OCI-LY1 (cell line): ENCODE data around the gene FHIT.

ENCODE experiments used
- H2AFZ ChIP-seq: fragments of 200-600 bp; sonication (generic), shearing (Covaris generic); 2 replicates; pipeline ENCODE4 v1.6.0; 2014; ENCODE audit warnings: antibody characterized with exemption, mild to moderate bottlenecking, low read length
- H3F3A ChIP-seq: fragments of 200-600 bp; sonication (generic), shearing (Covaris generic); 2 replicates; pipeline ENCODE4 v1.6.0; 2014; ENCODE audit warnings: mild to moderate bottlenecking, antibody characterized with exemption, low read length, moderate library complexity; ENCODE audit not compliant: insufficient read depth
- H3K27ac ChIP-seq: fragments of 200-600 bp; sonication (generic); 2 replicates; pipeline ENCODE4 v1.5.1; 2014; ENCODE audit warnings: low read length, mixed run types, mild to moderate bottlenecking, low read depth; ENCODE audit not compliant: poor library complexity, severe bottlenecking
- H3K27me3 ChIP-seq: fragments of 200-600 bp; sonication (generic); 2 replicates; pipeline ENCODE4 v1.6.0; 2014; ENCODE audit warnings: antibody characterized with exemption, mild to moderate bottlenecking, low read length, moderate library complexity; ENCODE audit not compliant: insufficient read depth
- H3K36me3 ChIP-seq: fragments of 200-600 bp; sonication (generic); 2 replicates; pipeline ENCODE4 v1.6.1; 2014; ENCODE audit warnings: mild to moderate bottlenecking, antibody characterized with exemption, low read length, moderate library complexity, mixed read lengths; ENCODE audit not compliant: insufficient read depth
- H3K4me1 ChIP-seq: fragments of 200-600 bp; sonication (generic); 2 replicates; pipeline ENCODE4 v1.5.1; 2014; ENCODE audit warnings: mild to moderate bottlenecking, low read length, moderate library complexity; ENCODE audit not compliant: insufficient read depth, severe bottlenecking
- H3K4me2 ChIP-seq: fragments of 200-600 bp; sonication (generic), shearing (Covaris generic); 2 replicates; pipeline ENCODE4 v1.6.1; 2014; ENCODE audit warnings: low read length
- H3K4me3 ChIP-seq: fragments of 200-600 bp; sonication (generic); 2 replicates; pipeline ENCODE4 v1.5.1; 2014; ENCODE audit warnings: low read length, low read depth, mild to moderate bottlenecking, mixed read lengths; ENCODE audit not compliant: poor library complexity, severe bottlenecking
- H3K79me2 ChIP-seq: fragments of 200-600 bp; shearing (Covaris generic); 2 replicates; pipeline ENCODE4 v1.6.1; 2016; ENCODE audit warnings: mixed run types, low read length, mixed read lengths; ENCODE audit not compliant: insufficient read depth
- H3K9ac ChIP-seq: fragments of 200-600 bp; sonication (generic), shearing (Covaris generic); 2 replicates; pipeline ENCODE4 v1.6.1; 2014; ENCODE audit warnings: mild to moderate bottlenecking, low read length, mixed read lengths
- H3K9me2 ChIP-seq: fragments of 200-600 bp; sonication (generic), shearing (Covaris generic); 2 replicates; pipeline ENCODE4 v1.6.1; 2014; ENCODE audit warnings: low read depth, mild to moderate bottlenecking, low read length, mixed read lengths
- H3K9me3 ChIP-seq: fragments of 200-600 bp; shearing (Covaris generic); 2 replicates; pipeline ENCODE4 v1.6.1; 2014; ENCODE audit warnings: low read length, mixed read lengths
- H4K20me1 ChIP-seq: fragments of 200-600 bp; sonication (generic), shearing (Covaris generic); 2 replicates; pipeline ENCODE4 v1.6.0; 2016; ENCODE audit warnings: mild to moderate bottlenecking, low read length; ENCODE audit not compliant: insufficient read depth
- CTCF ChIP-seq: fragments of 200-600 bp; sonication (generic), shearing (Covaris generic); IDR thresholded peaks from 2 replicates; pipeline ENCODE4 v1.5.1; 2017; ENCODE audit warnings: mild to moderate bottlenecking, antibody characterized with exemption, low read length, moderate library complexity, mixed read lengths
- EZH2 ChIP-seq: fragments of 200-600 bp; sonication (generic), shearing (Covaris generic); IDR thresholded peaks from 2 replicates; pipeline ENCODE4 v1.8.0; 2017; ENCODE audit warnings: borderline replicate concordance, mixed run types, mild to moderate bottlenecking, antibody characterized with exemption, low read length, moderate library complexity, mixed read lengths

The FHIT gene

DNA sequence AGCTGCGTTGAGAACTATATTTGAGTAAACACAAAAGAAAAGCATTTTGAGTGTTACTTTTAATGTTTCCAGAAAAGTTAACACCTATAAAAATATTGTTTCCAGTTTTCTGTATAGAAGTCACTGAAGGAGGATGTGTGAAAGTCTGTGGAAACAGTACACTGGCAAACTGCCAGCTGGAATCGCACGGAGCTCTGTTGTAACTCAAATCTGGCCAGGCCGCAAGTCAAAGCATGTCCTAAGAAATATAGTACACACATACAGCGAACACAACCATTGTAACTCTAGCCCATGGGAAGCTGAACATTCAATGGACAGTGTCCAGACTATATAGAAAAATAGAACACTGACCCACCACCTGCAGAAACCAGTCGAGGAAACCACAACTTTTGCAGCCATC lies 657.2 kb downstream of the FHIT start:
- no peak overlapping the region for H3K4me3 ChIP-seq
- H2AFZ ChIP-seq = no peak overlapping the region
- H3K9ac ChIP-seq = no peak overlapping the region
- no peaks in the 10 kb centered on the region for H3K27me3 ChIP-seq
- H3K79me2 ChIP-seq = no peaks in the 10 kb centered on the region
- no peaks in the 10 kb centered on the region for H3F3A ChIP-seq
- H3K4me1 ChIP-seq = peaks cover 22% of the 10 kb centered on the region
- no peaks in the 10 kb centered on the region for H4K20me1 ChIP-seq
- no peak for TF ChIP-seq EZH2
- no peak for TF ChIP-seq CTCF
- no peaks in the 10 kb centered on the region for H3K9me2 ChIP-seq
- H3K9me3 ChIP-seq = no peaks in the 10 kb centered on the region
- H3K4me2 ChIP-seq = no peak overlapping the region
- no peak overlapping the region for H3K27ac ChIP-seq
- H3K36me3 ChIP-seq = no peaks in the 10 kb centered on the region

DNA sequence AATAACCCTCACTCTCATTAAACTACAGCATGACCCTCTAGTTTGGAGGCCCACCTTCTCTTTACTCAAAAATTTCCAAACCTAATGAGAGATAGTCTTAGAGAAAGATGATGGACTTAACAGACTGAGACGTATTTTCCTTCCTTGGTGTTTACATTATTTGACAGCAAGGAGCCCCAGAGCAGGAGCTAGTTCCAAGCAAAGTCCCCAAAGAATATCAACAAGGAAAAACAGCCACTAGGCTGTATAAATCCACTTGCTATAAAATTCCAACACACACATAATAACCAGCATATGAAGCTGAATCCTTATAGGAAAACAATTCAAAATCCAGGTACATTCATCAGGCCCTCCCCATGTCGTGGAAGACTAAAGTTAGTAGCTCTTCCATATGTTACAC lies 660.0 kb downstream of the FHIT start:
- H3K27me3 ChIP-seq = no peaks in the 10 kb centered on the region
- H3K9ac ChIP-seq = no peak overlapping the region
- no peak overlapping the region for H3K27ac ChIP-seq
- no peak overlapping the region for H3K4me3 ChIP-seq
- no peaks in the 10 kb centered on the region for H3K36me3 ChIP-seq
- TF ChIP-seq CTCF (no peak), EZH2 (no peak)
- H3K9me2 ChIP-seq = no peaks in the 10 kb centered on the region
- H4K20me1 ChIP-seq = no peaks in the 10 kb centered on the region
- H3K4me1 ChIP-seq = peaks cover 26% of the 10 kb centered on the region
- H3K4me2 ChIP-seq = no peak overlapping the region
- no peaks in the 10 kb centered on the region for H3K9me3 ChIP-seq
- no peak overlapping the region for H2AFZ ChIP-seq
- H3F3A ChIP-seq = no peaks in the 10 kb centered on the region
- H3K79me2 ChIP-seq = no peaks in the 10 kb centered on the region

GRCh38 chr3:60588806-60589205 lies 662.4 kb downstream of the FHIT start:
- Histone ChIP-seq H3K4me3 (no peak overlapping the region), H3K27me3 (no peaks in the 10 kb centered on the region), H3K9me3 (no peaks in the 10 kb centered on the region), H3K9ac (no peak overlapping the region), H3K36me3 (no peaks in the 10 kb centered on the region), H2AFZ (no peak overlapping the region), H3K9me2 (no peaks in the 10 kb centered on the region), H3K4me1 (peaks cover 22% of the 10 kb centered on the region), H3F3A (no peaks in the 10 kb centered on the region), H3K79me2 (no peaks in the 10 kb centered on the region), H3K27ac (no peak overlapping the region), H3K4me2 (no peak overlapping the region), H4K20me1 (no peaks in the 10 kb centered on the region)
- TF ChIP-seq CTCF (no peak), EZH2 (no peak)
